ENCODE data around the gene ABCA3.
"Not testable (repeated sequence)": the region's sequence is repeated elsewhere in the genome, so short reads cannot be mapped to it uniquely, and the experiment has no call there.

Gene ABCA3

DNA sequence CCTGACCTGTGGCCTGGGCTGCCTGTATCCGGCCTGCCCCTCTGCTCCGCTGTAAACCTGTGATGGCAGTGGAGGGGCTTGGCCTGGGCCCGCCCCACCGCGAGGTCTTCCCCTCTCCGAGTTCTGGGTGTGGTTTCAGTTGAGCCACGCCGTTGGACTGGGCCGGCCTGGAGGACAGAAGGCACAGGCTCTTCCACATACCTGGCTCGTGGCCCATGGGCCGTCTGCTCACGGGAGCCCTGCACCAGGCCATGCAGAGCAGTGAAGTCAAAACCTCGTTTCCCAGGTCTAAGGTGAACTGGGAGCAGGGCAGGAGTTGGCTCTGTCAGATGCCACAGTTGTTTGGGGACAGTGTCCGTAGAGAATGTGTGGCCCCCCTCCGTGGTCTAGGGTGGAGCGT is 67.0 kb downstream of the ABCA3 start:
- Mint-ChIP-seq H3K4me3 (no peak overlapping the region), H3K9me3 (no peaks in the 10 kb centered on the region), H3K27me3 (ENCODE audit: low read depth) (no peaks in the 10 kb centered on the region), H3K27ac (no peak overlapping the region), H3K36me3 (ENCODE audit: low read depth) (no peaks in the 10 kb centered on the region), H3K4me1 (ENCODE audit: low read depth) (peaks cover 4% of the 10 kb centered on the region)

DNA sequence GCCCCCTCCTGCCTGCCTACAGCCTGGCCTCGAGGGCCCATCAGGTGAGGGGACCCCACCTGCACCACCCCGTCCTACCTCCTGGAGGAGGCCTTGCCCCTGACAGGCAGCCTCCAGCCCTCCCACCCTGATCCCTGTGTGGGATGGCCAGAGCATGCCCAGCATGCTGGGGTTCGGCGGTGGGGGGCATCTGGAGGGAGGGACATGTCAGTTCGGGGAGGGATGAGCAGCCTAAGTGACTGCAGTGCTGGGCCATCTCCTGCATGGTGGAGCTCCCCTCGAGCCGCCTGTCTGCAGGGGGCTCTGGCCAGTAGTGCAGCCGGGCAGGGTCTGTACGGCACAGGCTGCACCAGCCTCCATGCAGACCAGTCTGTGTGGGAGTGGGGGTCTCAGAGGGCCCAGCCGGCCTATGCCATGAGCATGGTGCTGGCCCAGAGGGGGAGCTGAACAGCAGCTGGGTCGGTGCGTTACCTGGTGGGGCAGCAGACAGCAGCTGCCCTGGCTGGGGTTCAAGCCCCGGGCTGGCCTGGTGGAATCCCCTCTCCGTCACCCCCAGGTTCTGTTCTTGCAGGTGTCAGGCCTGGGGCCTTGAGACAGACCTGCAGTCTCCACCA is 68.6 kb downstream of the ABCA3 start:
- Mint-ChIP-seq H3K36me3 (ENCODE audit: low read depth) (peaks cover 5% of the 10 kb centered on the region), H3K27me3 (ENCODE audit: low read depth) (no peaks in the 10 kb centered on the region), H3K9me3 (no peaks in the 10 kb centered on the region), H3K4me1 (ENCODE audit: low read depth) (peaks cover 7% of the 10 kb centered on the region), H3K27ac (no peak overlapping the region), H3K4me3 (no peak overlapping the region)

DNA sequence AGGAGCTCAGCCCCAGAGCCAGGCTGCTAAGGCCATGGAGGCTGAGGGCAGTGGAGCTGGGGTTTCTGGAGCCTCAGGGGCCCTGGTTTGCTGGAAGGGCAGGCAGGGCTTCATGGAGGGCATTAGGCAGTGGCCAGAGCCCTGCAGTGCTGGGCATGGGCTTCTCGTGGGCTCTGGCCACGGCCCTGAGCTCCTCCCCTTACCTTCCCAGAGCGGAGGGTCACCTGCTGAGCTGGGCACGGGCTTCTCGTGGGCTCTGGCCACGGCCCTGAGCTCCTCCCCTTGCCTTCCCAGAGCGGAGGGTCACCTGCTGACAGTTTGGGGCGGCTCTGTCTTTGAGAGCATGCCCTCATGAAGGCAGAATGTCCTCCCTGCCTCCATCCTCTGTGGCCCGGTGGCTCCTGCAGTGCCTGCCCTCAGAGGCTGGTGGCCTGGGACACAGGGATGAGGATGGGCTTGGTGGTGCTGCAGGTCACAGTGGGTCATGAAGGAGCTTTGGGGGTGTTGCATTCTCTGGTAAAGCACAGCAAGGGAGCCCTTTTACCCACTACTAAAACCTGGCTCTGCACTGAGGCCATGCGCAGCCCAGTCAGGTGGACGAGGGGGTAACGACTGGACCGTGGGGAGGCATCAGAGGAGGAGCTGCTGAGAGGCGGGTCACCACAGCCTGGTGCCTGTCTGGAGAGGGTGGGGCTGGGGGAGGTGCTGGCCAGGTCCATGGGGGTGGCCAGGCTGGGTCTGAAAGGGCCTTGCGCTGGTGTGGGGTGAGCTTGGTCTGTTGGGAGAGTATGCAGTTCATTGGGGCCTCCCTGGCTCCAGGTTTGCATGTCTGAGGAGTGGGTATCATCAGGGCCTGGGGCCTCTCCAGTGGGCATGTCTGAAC is 69.7 kb downstream of the ABCA3 start:
- no peaks in the 10 kb centered on the region for H3K27me3 Mint-ChIP-seq (ENCODE audit: low read depth)
- H3K9me3 Mint-ChIP-seq: no peaks in the 10 kb centered on the region
- no peak overlapping the region for H3K27ac Mint-ChIP-seq
- H3K4me1 Mint-ChIP-seq (ENCODE audit: low read depth): peaks cover 17% of the 10 kb centered on the region
- no peak overlapping the region for H3K4me3 Mint-ChIP-seq
- peaks cover 15% of the 10 kb centered on the region for H3K36me3 Mint-ChIP-seq (ENCODE audit: low read depth)

DNA sequence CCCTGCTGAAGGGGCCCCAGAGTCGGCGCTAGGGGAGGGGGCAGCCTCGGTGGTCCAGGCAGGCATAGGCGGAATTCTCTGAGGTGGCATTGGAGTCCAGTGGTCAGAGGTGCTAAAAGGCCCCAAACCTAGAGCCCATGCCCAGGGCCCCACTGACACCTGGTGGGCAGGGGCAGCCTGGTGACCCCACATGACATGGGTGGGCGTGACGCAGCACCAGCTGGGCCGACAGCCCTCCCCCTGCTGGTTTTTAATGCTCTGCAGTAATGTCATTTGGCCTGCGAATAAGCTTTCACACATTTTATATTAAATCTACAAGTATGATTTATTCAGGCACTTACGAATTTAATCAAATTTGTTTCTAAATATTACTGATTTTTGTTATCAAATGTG is 70.5 kb downstream of the ABCA3 start:
- no peaks in the 10 kb centered on the region for H3K9me3 Mint-ChIP-seq
- no peak overlapping the region for H3K27ac Mint-ChIP-seq
- H3K4me1 Mint-ChIP-seq (ENCODE audit: low read depth): peaks cover 19% of the 10 kb centered on the region
- peak overlapping the region; percentile 94 for H3K4me3 Mint-ChIP-seq
- H3K36me3 Mint-ChIP-seq (ENCODE audit: low read depth): peaks cover 16% of the 10 kb centered on the region
- no peaks in the 10 kb centered on the region for H3K27me3 Mint-ChIP-seq (ENCODE audit: low read depth)

DNA sequence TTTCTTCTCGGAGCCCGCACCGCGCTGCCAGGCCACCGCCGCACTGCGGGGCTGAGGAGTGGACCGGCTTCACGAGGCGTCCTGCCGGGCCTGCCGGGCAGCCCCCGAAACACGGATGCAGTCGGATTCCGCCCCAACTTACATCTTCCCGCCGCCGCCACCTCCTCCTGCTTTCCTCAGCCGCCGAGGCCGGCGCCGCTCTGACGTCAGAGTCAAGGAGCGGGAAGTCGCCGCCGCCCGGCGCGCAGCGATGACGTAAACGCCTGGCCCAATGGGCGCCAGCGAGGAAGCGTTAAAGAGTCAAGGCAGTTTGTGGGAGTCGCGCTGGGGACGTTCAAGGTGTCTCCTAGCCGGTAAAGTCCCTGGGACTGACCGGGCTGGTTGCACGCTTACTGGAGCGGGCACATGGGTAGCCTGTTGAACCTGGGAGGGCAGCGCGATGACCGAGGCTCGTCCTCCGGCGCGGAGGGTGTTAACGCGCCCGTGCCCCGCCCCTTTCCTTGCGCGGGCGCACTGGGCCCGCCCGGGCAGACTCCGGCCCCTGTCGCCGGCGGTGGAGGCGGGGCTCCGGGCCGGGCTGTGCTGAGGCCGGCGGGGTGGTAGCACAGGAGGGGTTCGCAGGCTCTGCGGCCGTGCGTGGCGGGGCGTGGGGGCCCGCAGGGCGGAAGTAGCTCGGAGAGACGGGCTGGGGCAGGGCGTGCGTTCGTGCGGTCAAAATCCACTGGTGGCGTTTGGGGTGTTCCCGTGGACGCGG is 72.4 kb downstream of the ABCA3 start, which contains the start of gene RNPS1:
Gene RNPS1, minus strand, starts transcription at position 214 of the 754 bp plus-strand sequence. CDS start 3,483 bp downstream, outside the sequence.
- Mint-ChIP-seq H3K27me3 (ENCODE audit: low read depth) (no peaks in the 10 kb centered on the region), H3K9me3 (no peaks in the 10 kb centered on the region), H3K27ac (peak within 1 kb of the TSS; percentile 99), H3K4me1 (ENCODE audit: low read depth) (peaks cover 21% of the 10 kb centered on the region), H3K4me3 (peak within 1 kb of the TSS; percentile 94), H3K36me3 (ENCODE audit: low read depth) (peaks cover 25% of the 10 kb centered on the region)

DNA sequence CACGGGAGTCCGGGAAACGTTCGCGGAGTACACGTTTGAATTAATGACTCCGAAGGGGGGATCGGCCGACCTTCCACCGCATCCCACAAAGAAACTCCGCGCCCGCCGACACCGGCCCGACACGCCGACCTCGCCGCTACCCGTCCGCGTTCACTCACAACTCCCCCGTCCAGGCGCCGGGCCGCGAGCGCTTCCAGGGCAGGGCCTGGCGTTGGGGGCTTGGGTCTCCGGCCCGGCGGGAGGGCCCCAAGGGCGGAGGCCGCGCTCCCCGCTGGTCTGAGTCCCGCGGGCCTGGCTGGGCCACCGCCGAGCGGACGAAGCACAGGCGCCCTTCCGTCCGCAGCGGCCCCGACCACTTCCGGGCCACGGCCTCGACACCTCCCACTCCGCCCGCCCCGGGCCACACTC is 73.0 kb downstream of the ABCA3 start:
- Mint-ChIP-seq H3K4me3 (peak overlapping the region; percentile 94), H3K27ac (peak overlapping the region; percentile 99), H3K4me1 (ENCODE audit: low read depth) (peaks cover 21% of the 10 kb centered on the region), H3K36me3 (ENCODE audit: low read depth) (peaks cover 30% of the 10 kb centered on the region)
- H3K9me3 Mint-ChIP-seq; H3K27me3 Mint-ChIP-seq (ENCODE audit: low read depth): not testable (repeated sequence)

DNA sequence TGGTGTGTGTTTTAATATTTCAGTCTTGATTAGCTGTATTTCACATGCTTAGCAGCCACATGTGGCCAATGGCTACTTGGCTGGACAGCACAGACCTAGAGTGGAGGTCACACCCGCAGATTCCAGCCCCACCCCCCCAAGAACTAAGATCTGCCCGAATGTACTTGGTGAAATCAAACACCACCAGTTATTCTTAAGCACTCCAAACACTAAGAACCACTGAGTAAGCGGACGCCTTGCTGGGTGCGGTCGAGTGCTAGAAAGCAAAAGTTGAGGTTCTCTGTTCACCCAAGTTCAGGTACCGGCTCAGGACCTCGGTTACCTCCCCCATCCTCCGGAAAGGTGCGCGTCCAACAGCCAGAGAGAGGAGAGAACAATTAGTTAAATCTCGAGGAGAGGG is 73.6 kb downstream of the ABCA3 start:
- Mint-ChIP-seq H3K36me3 (ENCODE audit: low read depth) (peaks cover 36% of the 10 kb centered on the region), H3K27ac (peak overlapping the region; percentile 90), H3K4me1 (ENCODE audit: low read depth) (peaks cover 21% of the 10 kb centered on the region), H3K4me3 (peak overlapping the region; percentile 94)
- H3K9me3 Mint-ChIP-seq; H3K27me3 Mint-ChIP-seq (ENCODE audit: low read depth): not testable (repeated sequence)

DNA sequence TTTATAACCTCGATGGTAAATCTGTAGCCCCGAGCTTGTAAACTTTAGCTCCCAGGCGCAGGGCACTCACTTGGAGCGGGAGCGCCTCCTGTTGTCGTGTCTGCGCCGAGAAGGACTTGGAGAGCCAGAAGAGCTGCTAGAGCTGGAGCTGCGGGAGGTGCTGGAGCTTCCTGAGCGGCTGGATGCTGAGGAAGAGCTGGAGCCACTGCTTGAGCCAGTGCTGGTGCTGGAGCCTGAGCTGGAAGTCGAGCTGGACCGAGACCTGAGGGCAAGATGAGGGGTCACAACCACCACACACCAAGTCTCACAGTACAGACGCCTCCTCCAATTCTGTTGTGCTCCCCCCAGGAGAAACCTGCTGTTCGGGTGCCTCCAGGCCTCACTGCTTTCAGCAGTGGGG is 77.5 kb downstream of the ABCA3 start:
- H3K27me3 Mint-ChIP-seq (ENCODE audit: low read depth); H3K4me3 Mint-ChIP-seq; H3K27ac Mint-ChIP-seq; H3K9me3 Mint-ChIP-seq: not testable (repeated sequence)
- Mint-ChIP-seq H3K4me1 (ENCODE audit: low read depth) (peaks cover 17% of the 10 kb centered on the region), H3K36me3 (ENCODE audit: low read depth) (peaks cover 48% of the 10 kb centered on the region)

DNA sequence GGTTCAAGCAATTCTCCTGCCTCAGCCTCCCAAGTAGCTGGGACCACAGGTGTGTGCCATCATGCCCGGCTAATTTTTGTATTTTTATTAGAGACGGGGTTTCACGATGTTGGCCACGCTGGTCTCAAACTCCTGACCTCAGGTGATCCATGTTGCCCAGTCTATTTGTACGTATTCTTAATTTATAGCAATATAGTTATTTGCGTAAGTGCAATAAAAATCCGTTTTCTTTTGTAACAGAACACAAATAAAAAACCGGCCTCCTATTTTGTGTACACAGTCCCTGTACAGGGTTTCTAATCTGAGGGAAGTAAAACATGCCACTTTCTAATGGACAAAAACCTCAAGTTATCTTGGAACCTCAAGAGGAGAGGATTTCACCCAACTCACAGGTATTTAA is 80.3 kb downstream of the ABCA3 start:
- peaks cover 57% of the 10 kb centered on the region for H3K36me3 Mint-ChIP-seq (ENCODE audit: low read depth)
- H3K9me3 Mint-ChIP-seq: no peaks in the 10 kb centered on the region

DNA sequence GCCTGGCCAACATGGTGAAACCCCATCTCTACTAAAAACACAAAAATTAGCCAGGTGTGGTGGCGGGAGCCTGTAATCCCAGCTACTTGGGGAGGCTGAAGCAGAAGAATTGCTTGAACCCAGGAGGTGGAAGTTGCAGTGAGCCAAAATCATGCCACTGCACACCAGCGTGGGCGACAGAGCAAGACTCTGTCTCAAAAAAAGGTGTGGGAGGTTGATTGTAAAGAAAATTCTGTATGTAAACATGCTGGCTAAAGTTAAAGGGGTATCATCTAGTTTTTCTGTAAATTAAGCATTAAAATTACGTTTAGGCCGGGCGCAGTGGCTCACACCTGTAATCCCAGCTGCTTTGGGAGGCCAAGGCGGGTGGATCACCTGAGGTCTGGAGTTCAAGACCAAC is 82.0 kb downstream of the ABCA3 start:
- H3K36me3 Mint-ChIP-seq (ENCODE audit: low read depth): peaks cover 53% of the 10 kb centered on the region
- not testable (repeated sequence) for H3K27ac Mint-ChIP-seq; H3K9me3 Mint-ChIP-seq; H3K4me1 Mint-ChIP-seq (ENCODE audit: low read depth); H3K27me3 Mint-ChIP-seq (ENCODE audit: low read depth); H3K4me3 Mint-ChIP-seq

More for the DNA sequence above, 80.3 kb downstream of the ABCA3 start:
- H3K4me3 Mint-ChIP-seq: no peak overlapping the region
- H3K27me3 Mint-ChIP-seq (ENCODE audit: low read depth): no peaks in the 10 kb centered on the region
- peaks cover 3% of the 10 kb centered on the region for H3K4me1 Mint-ChIP-seq (ENCODE audit: low read depth)
- H3K27ac Mint-ChIP-seq: no peak overlapping the region

DNA sequence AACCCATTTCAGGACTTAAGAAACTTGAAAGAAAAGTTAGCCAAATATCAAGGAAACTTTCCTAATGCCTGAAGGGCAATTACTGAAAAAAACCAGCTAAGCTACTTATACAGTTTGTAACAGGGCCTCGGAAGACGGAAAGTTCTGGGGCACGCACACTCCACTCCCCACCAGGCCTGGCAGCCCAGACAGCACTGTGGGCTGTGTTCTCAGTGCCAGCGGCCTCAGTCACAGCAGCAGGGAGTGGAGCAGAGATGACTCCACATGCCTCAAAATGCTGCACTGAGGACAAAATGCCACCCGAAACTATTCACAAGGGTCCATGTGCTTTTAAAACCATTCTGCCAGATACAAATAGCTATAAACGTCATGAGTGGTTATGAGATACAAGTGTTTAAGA is 82.8 kb downstream of the ABCA3 start:
- Mint-ChIP-seq H3K9me3 (no peaks in the 10 kb centered on the region), H3K4me3 (no peak overlapping the region), H3K27me3 (ENCODE audit: low read depth) (no peaks in the 10 kb centered on the region), H3K4me1 (ENCODE audit: low read depth) (no peaks in the 10 kb centered on the region), H3K36me3 (ENCODE audit: low read depth) (peaks cover 55% of the 10 kb centered on the region), H3K27ac (no peak overlapping the region)

DNA sequence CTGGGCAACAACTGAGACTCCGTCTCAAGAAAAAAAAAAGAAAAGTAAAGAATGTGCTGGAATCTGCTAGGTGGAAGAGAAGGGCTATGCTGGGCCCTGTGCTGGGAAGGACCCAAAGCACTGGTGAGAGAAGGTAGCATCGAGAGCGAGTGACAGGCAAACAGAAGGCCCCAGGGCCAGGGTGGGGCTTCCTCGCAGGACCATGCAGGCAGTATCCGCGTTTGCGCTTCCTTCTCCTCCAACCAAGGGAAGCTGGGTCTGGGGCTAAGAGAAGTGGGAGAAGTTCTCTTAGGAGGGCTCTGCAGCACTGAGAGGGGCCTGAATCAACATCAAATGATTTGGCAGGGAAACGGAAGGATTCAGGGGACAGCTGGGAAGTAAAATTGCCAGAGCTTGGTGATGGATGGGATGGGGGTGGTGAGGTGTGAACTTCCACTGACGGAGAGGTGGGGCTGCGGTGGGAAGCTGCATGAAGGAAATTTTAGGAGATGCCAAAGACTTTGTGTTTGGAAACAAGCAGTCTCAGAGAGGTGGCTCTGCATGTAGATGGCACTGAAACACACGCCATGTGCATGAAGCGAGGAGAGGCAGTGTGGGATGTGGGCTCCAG is 83.9 kb downstream of the ABCA3 start:
- H3K27me3 Mint-ChIP-seq (ENCODE audit: low read depth): no peaks in the 10 kb centered on the region
- H3K4me1 Mint-ChIP-seq (ENCODE audit: low read depth): no peaks in the 10 kb centered on the region
- no peak overlapping the region for H3K4me3 Mint-ChIP-seq
- no peak overlapping the region for H3K27ac Mint-ChIP-seq
- H3K36me3 Mint-ChIP-seq (ENCODE audit: low read depth): peaks cover 47% of the 10 kb centered on the region
- H3K9me3 Mint-ChIP-seq: no peaks in the 10 kb centered on the region

DNA sequence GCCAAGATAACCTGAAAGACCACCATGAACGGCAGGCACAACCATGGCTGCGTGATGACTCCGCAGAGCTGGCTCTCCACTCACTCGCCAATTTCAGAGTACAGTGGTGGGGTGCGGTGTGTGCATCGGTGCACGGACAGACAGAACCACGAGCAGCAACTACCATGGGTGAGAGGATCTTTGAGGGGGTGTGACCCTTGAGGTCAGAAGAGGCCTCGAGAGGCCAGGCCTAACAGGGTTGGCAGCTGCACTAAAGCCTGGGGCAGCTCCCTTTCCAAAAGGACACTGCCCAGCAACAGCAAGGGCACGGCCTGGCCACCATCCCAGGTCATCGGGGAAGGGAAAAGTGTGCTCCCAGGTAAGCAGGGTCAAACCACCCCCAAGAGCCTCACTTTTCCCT is 87.2 kb downstream of the ABCA3 start:
- Mint-ChIP-seq H3K36me3 (ENCODE audit: low read depth) (peaks cover 34% of the 10 kb centered on the region), H3K9me3 (no peaks in the 10 kb centered on the region), H3K4me3 (no peak overlapping the region), H3K27ac (peak overlapping the region; percentile 49), H3K4me1 (ENCODE audit: low read depth) (peaks cover 2% of the 10 kb centered on the region), H3K27me3 (ENCODE audit: low read depth) (no peaks in the 10 kb centered on the region)

DNA sequence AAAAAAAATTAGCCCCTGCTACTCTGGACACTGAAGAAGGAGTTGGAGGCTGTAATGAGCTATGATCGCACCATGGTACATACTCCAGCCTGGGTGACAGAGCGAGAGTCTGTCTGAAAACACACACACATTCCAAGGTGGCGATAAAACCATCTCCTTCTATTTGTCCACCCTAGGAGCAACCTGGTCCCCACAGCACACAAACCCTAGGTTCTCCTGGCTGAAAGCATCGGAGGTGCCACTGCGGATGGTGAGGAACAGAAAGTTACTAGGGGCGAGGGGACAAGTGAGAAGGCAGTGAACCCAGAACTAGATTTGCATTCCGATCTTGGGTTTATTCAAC is 87.8 kb downstream of the ABCA3 start:
- H3K4me1 Mint-ChIP-seq (ENCODE audit: low read depth): peaks cover 2% of the 10 kb centered on the region
- no peaks in the 10 kb centered on the region for H3K27me3 Mint-ChIP-seq (ENCODE audit: low read depth)
- no peak overlapping the region for H3K4me3 Mint-ChIP-seq
- H3K36me3 Mint-ChIP-seq (ENCODE audit: low read depth): peaks cover 34% of the 10 kb centered on the region
- peak overlapping the region; percentile 49 for H3K27ac Mint-ChIP-seq
- H3K9me3 Mint-ChIP-seq: no peaks in the 10 kb centered on the region
